ENCODE data around the gene GPR148.

Gene GPR148

GRCh38 chr2:130762031-130762909, 33.4 kb downstream of the GPR148 start:
- no peak for DNase-seq (ENCODE audit: low read depth)
- TF ChIP-seq, protein P1, sequence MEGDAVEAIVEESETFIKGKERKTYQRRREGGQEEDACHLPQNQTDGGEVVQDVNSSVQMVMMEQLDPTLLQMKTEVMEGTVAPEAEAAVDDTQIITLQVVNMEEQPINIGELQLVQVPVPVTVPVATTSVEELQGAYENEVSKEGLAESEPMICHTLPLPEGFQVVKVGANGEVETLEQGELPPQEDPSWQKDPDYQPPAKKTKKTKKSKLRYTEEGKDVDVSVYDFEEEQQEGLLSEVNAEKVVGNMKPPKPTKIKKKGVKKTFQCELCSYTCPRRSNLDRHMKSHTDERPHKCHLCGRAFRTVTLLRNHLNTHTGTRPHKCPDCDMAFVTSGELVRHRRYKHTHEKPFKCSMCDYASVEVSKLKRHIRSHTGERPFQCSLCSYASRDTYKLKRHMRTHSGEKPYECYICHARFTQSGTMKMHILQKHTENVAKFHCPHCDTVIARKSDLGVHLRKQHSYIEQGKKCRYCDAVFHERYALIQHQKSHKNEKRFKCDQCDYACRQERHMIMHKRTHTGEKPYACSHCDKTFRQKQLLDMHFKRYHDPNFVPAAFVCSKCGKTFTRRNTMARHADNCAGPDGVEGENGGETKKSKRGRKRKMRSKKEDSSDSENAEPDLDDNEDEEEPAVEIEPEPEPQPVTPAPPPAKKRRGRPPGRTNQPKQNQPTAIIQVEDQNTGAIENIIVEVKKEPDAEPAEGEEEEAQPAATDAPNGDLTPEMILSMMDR (IDR thresholded peaks at IDR 0.05; ENCODE audit: low read depth, low read length, missing control alignments) = no peak
- no peak overlapping the region for H3K4me3 ChIP-seq (ENCODE audit: low read depth, low read length)

GRCh38 chr2:130762910-130763385, 34.1 kb downstream of the GPR148 start:
- DNase-seq (ENCODE audit: low read depth) = no peak
- H3K4me3 ChIP-seq (ENCODE audit: low read depth, low read length) = no peak overlapping the region
- TF ChIP-seq, protein P1 (IDR thresholded peaks at IDR 0.05; ENCODE audit: low read depth, low read length, missing control alignments) = no peak

- H3K4me3 ChIP-seq (ENCODE audit: low read depth, low read length) = no peak overlapping the region
- TF ChIP-seq, protein P1 (IDR thresholded peaks at IDR 0.05; ENCODE audit: low read depth, low read length, missing control alignments) = no peak
- no peak for DNase-seq (ENCODE audit: low read depth)
These were observed 34.5 kb downstream of the GPR148 start for GRCh38 chr2:130763405-130763804.

DNA sequence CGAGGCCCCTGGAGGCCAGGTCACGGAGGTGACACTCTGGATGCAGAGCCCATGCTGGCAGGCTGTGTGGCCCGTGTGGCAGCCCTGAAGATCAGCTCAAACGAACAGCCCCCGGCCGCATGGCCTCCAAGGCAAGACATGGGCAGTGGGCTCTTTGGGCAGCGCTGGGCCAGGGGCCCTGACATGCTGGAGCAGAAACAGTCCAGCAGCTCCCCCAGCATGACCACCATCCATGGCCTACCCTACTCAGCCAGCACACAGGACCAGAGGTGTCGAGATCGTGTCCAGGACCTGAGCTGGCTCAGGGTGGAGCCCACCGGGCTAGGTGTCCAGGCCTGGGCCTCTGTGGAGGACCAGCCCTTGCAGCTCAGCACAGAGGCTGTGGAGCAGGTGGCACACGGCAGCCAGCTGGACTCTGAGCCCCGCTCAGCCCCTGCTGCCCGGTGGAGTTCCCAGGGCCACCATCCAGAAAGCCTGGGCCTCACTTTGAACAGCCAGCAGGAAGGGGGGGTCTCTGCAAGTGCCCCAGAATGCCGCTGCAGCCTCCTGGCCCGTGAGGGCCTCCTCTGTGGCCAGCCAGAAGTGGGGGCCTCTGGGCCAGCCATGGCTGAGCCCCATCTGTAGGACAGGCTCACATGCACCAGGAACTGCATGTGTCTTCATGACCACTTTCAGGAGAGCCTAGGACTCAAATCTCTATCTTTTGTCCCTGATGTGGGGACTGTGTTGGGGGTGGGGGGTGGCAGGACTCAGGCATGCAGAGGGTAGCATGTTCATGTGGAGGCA, 35.4 kb downstream of the GPR148 start:
- TF ChIP-seq, protein P1 (IDR thresholded peaks at IDR 0.05; ENCODE audit: low read depth, low read length, missing control alignments) = no peak
- no peak overlapping the region for H3K4me3 ChIP-seq (ENCODE audit: low read depth, low read length)
- DNase-seq (ENCODE audit: low read depth) = no peak

GRCh38 chr2:130764821-130765115, 35.9 kb downstream of the GPR148 start:
- no peak for DNase-seq (ENCODE audit: low read depth)
- TF ChIP-seq, protein P1 (IDR thresholded peaks at IDR 0.05; ENCODE audit: low read depth, low read length, missing control alignments) = no peak
- H3K4me3 ChIP-seq (ENCODE audit: low read depth, low read length) = no peak overlapping the region

GRCh38 chr2:130765464-130765863, 36.6 kb downstream of the GPR148 start:
- DNase-seq (ENCODE audit: low read depth) = no peak
- H3K4me3 ChIP-seq (ENCODE audit: low read depth, low read length) = no peak overlapping the region
- TF ChIP-seq, protein P1 (IDR thresholded peaks at IDR 0.05; ENCODE audit: low read depth, low read length, missing control alignments) = no peak

Measured in GM12864 (cell line).